GM23248 (cell line): ENCODE results near the gene TMEM237.

Experiments
- EZH2 ChIP-seq: fragments of 200-600 bp; sonication (generic); IDR thresholded peaks from 2 replicates; pipeline ENCODE4 v1.6.1; 2018; ENCODE audit warnings: antibody characterized with exemption, mild to moderate bottlenecking; ENCODE audit not compliant: insufficient read depth, poor library complexity, severe bottlenecking
- EZH2phosphoT487 ChIP-seq: fragments of 200-600 bp; sonication (generic); IDR thresholded peaks from 2 replicates; pipeline ENCODE4 v1.6.1; 2018; ENCODE audit warnings: antibody characterized with exemption, moderate library complexity, mild to moderate bottlenecking, low read depth; ENCODE audit not compliant: insufficient read depth

GRCh38 chr2:201661366-201661765, 18.1 kb upstream of the TMEM237 start:
- TF ChIP-seq EZH2 (no peak), EZH2phosphoT487 (no peak)
